Heart left ventricle (tissue), 13 donors: ENCODE data around the gene PUDP.

Source experiments
- CTCF ChIP-seq, 12 donors: fragments of 200-600 bp; sonication (generic) in 4 of 12; IDR thresholded peaks; one replicate each; pipeline versions ENCODE4 v1.5.0 to v1.8.0; 2018 to 2022; ENCODE audit warnings: antibody characterized with exemption in 12 of 12, mild to moderate bottlenecking in 5 of 12
- POLR2A ChIP-seq, 2 donors: fragments of 450-650 bp; IDR thresholded peaks; one replicate each; pipeline ENCODE4 v1.6.1; 2017; ENCODE audit warnings: antibody characterized with exemption in 2 of 2, mild to moderate bottlenecking in 2 of 2, moderate library complexity in 2 of 2
- donor health status: ischemic (EF 13 %, LVEDD 7.1; RV severe dilation, severe dysfunction).
- donor health status: DM: no; HTN: yes; CAD: no.
- donor health status: DM: no; HTN: no; CAD: no.
- donor health status: ischemic (EF 25% LVEDD 6.9; RV normal size, moderate dysfunction).
- donor health status: ischemic (EF 25% LVEDD 5.7; RV mildly dilated, moderate dysfunction).
- donor health status: ischemic (EF 35%, LVEDD 5.7; RV mildly dilated, moderate dysfunction).
- donor health status: nonischemic (EF 11% LVEDD 7.7; RV severe dilation, severe dysfunction).
- donor health status: DM: yes; HTN: yes; CAD: no.
- donor health status: PGD.
- donor health status: ischemic (EF 29% LVEDD 5.4; RV normal size, mild dysfunction).
- donor health status: nonischemic (EF 23%, LVEDD 6.1; RV moderate dilation, normal function).

GRCh38 chrX:7025471-7025870 lies 122.5 kb downstream of the PUDP start:
- TF ChIP-seq CTCF (IDR thresholded peaks at IDR 0.05) (no peak), POLR2A (IDR thresholded peaks at IDR 0.05) (no peak)
